Osteocyte (in vitro differentiated cells): ENCODE results near the gene CELF3. TPM values are rescaled to one million over a fixed set of nuclear protein-coding genes. Genes with fewer than 3 reads are reported as not detected.
A peak's percentile ranks its signal among the peaks of the same experiment; 100 is the strongest.

Experiments used
- DNase-seq: peaks from one replicate; pipeline ENCODE4 v3.0.0; 2021; ENCODE audit warnings: mixed read lengths; ENCODE audit not compliant: unreplicated experiment; ENCODE audit errors: extremely low spot score
- H3K27ac Mint-ChIP-seq: one replicate; pipeline ENCODE4 v1.8.0; 2021; ENCODE audit warnings: mild to moderate bottlenecking, mixed read lengths; ENCODE audit not compliant: unreplicated experiment
- H3K27me3 Mint-ChIP-seq: one replicate; pipeline ENCODE4 v1.8.0; 2021; ENCODE audit warnings: mixed read lengths; ENCODE audit not compliant: unreplicated experiment
- H3K36me3 Mint-ChIP-seq: one replicate; pipeline ENCODE4 v1.8.0; 2021; ENCODE audit warnings: mixed read lengths; ENCODE audit not compliant: unreplicated experiment
- H3K4me1 Mint-ChIP-seq: one replicate; pipeline ENCODE4 v1.8.0; 2021; ENCODE audit warnings: mixed read lengths; ENCODE audit not compliant: unreplicated experiment
- H3K4me3 Mint-ChIP-seq: one replicate; pipeline ENCODE4 v1.8.0; 2021; ENCODE audit warnings: mild to moderate bottlenecking, moderate library complexity, mixed read lengths; ENCODE audit not compliant: unreplicated experiment
- H3K9me3 Mint-ChIP-seq: one replicate; pipeline ENCODE4 v1.8.0; 2021; ENCODE audit warnings: mixed read lengths; ENCODE audit not compliant: unreplicated experiment
- CTCF ChIP-seq: fragments of 200-600 bp; sonication (generic); IDR thresholded peaks from 2 replicates; pipeline ENCODE4 v1.5.0; 2021; ENCODE audit warnings: antibody characterized with exemption, mild to moderate bottlenecking, moderate library complexity
- total RNA-seq: library from RNA; stranded (reverse); gene quantifications from 2 replicates; pipeline ENCODE4 v1.2.1, GENCODE V29; 2021

The CELF3 gene
- total RNA-seq, 1 donor from 2014 or later, result not detected

- TF ChIP-seq CTCF, result no peak
- H3K4me1 Mint-ChIP-seq, result peaks cover 7% of the 10 kb centered on the region
- no peak overlapping the region for H3K27ac Mint-ChIP-seq
- no peaks in the 10 kb centered on the region for H3K36me3 Mint-ChIP-seq
- H3K9me3 Mint-ChIP-seq, result no peaks in the 10 kb centered on the region
- DNase-seq, result no peak
- H3K4me3 Mint-ChIP-seq, result peak overlapping the region; percentile 44
- peaks cover 52% of the 10 kb centered on the region for H3K27me3 Mint-ChIP-seq
These were observed 11.8 kb upstream of the CELF3 start for GRCh38 chr1:151728151-151729054.

GRCh38 chr1:151723726-151724370 is 7.2 kb upstream of the CELF3 start:
- TF ChIP-seq CTCF, result no peak
- Mint-ChIP-seq H3K27me3 (peaks cover 61% of the 10 kb centered on the region), H3K9me3 (no peaks in the 10 kb centered on the region), H3K4me1 (peaks cover 24% of the 10 kb centered on the region), H3K36me3 (peaks cover 2% of the 10 kb centered on the region), H3K27ac (no peak overlapping the region), H3K4me3 (no peak overlapping the region)
- no peak for DNase-seq

GRCh38 chr1:151721788-151722510 is 5.3 kb upstream of the CELF3 start:
- no peak for DNase-seq
- H3K27me3 Mint-ChIP-seq, result peaks cover 64% of the 10 kb centered on the region
- H3K4me1 Mint-ChIP-seq, result peaks cover 30% of the 10 kb centered on the region
- no peak overlapping the region for H3K27ac Mint-ChIP-seq
- peak overlapping the region; percentile 77 for H3K4me3 Mint-ChIP-seq
- no peak for TF ChIP-seq CTCF
- H3K9me3 Mint-ChIP-seq, result no peaks in the 10 kb centered on the region
- peaks cover 2% of the 10 kb centered on the region for H3K36me3 Mint-ChIP-seq

- peak within 1 kb of the TSS; percentile 62 for H3K27ac Mint-ChIP-seq
- H3K36me3 Mint-ChIP-seq, result peaks cover 2% of the 10 kb centered on the region
- peaks cover 62% of the 10 kb centered on the region for H3K27me3 Mint-ChIP-seq
- TF ChIP-seq CTCF, result no peak
- peaks cover 33% of the 10 kb centered on the region for H3K4me1 Mint-ChIP-seq
- no peaks in the 10 kb centered on the region for H3K9me3 Mint-ChIP-seq
- no peak for DNase-seq
- H3K4me3 Mint-ChIP-seq, result peak within 1 kb of the TSS; percentile 77
These were observed 4.6 kb upstream of the CELF3 start, which contains the start of gene RIIAD1 for GRCh38 chr1:151720974-151721787. Gene RIIAD1, plus strand, starts transcription at chr1:151721522. Its CDS starts 15 bp downstream, at chr1:151721537.
